GM10248 (cell line): Measurements from ENCODE around the gene HMCN1.

Experiments used
- CTCF ChIA-PET: fragments of 300-600 bp; sonication (Branson Sonifier 250); formaldehyde crosslinking; extraction: SDS; loops from one replicate; lab custom pipeline; 2021; ENCODE audit warnings: antibody characterized with exemption; lab: Yijun Ruan, JAX
- POLR2A ChIA-PET: fragments of 350-650 bp; sonication (Branson Sonifier 250); formaldehyde crosslinking; extraction: SDS; loops from one replicate; lab custom pipeline; 2020; ENCODE audit warnings: antibody characterized with exemption; lab: Yijun Ruan, JAX
- DNase-seq: peaks from one replicate; pipeline ENCODE4 v3.0.0; 2012; ENCODE audit errors: extremely low spot score
- CTCF ChIP-seq: IDR thresholded peaks from 2 replicates; pipeline ENCODE4 v1.5.1; 2012; ENCODE audit warnings: mild to moderate bottlenecking, low read depth; ENCODE audit errors: extremely low read depth, missing control alignments, control extremely low read depth

Gene HMCN1

DNA sequence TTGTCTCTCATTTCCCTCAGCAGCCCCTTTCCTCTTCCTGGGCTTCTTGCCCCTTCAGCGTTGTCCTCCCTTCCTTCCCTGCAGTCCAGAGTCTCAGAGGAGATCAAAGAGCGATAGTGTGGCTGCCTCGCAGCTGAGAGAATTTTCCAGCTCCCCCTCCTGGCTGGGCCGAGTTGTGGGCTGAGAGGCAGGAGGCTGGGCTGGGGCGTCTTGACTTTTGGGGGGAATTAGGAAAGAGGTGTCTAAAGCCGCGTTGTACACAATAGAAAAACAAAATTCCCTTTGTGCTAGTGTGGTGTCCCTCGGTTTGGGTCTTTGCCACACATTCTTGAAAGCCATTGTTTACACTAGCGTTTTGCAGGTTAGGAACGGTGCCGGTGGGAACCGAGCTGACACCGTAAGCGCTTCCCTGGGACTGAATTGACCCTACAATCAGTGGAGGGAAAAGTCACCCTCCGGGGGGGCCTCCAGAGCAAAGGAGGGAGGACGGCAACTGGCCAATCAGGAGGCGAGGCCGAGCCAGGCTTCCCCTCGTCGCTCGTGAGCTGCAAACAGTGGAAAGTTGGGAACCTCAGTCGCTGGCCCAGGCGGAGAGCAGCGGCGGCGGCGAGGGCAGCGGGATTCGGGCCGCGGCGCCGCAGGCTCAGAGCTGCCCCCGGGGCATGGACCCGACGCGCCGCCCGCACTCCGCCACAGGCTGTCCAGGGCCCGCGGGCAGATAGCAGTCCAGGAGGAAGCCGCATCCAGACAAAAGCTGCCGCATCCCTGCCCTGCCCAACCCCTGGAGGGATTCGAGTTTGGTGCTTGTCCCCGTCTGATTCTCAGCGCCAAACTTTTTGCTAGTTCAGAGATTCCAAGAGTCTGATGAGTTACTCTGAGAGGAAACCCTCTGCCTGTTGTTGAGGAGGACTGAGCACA lies at the start of gene HMCN1:
HMCN1 (plus strand) TSS at position 574 of the 918 bp plus-strand sequence. CDS start 389 bp downstream, outside the sequence.
- ChIA-PET CTCF (interaction anchor here (1.2 kb wide), 1 partner anchor 14 kb away, joined by 3 read pairs; no protein-coding TSS in a partner anchor), POLR2A (no interaction called here)
- peak; percentile 18 for TF ChIP-seq CTCF
- no peak for DNase-seq

- DNase-seq = no peak
- CTCF ChIA-PET = no interaction called here
- no peak for TF ChIP-seq CTCF
- POLR2A ChIA-PET = no interaction called here
These were observed 47.1 kb upstream of the HMCN1 start for GRCh38 chr1:185686821-185687778.

DNA sequence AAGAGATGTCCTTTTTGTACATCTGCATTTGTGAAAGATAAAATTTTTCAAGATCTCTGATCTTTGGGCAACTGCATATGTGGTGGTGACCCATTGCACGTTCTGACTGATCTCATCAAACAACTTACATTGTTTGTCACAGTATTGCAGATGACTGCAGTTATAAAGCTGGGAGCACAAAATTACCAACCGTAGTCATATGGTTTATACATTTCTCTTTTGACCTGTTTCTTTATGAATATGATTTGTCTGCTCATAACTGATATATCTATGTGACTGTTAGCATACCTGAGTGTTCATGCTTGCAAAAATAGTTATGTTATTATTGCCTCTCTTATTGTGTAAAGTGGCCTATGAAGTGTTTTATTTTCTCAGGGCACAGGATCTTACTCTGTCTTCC lies 43.7 kb upstream of the HMCN1 start:
- no peak for TF ChIP-seq CTCF
- ChIA-PET POLR2A (no interaction called here), CTCF (interaction anchor here (1.3 to 1.5 kb wide), 2 partner anchors 9 kb away, joined by 4 to 8 read pairs; no protein-coding TSS in a partner anchor)
- no peak for DNase-seq

DNA sequence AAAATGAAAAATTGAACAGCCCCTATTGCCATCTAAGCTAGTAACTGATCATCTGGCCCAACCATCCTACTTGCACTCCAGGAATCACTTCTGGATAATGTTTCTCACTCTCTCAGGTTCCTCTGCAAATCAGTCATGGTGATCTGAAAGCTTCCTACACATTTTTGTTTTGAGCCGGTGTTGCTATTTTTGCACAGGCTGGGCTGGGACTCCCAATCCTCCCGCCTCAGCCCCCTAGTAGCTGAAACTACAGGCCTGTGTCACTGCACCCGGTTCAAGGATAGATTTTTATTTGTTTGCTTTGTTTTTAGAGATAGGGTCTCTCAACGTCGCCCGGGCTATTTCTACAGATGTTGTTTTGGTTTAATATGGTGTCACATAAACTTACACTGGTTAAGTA lies 40.5 kb upstream of the HMCN1 start:
- no peak for DNase-seq
- no peak for TF ChIP-seq CTCF
- ChIA-PET POLR2A (no interaction called here), CTCF (interaction anchor here (1.1 to 1.4 kb wide), 2 partner anchors 9 to 11 kb away, joined by 3 to 4 read pairs; no protein-coding TSS in a partner anchor)

DNA sequence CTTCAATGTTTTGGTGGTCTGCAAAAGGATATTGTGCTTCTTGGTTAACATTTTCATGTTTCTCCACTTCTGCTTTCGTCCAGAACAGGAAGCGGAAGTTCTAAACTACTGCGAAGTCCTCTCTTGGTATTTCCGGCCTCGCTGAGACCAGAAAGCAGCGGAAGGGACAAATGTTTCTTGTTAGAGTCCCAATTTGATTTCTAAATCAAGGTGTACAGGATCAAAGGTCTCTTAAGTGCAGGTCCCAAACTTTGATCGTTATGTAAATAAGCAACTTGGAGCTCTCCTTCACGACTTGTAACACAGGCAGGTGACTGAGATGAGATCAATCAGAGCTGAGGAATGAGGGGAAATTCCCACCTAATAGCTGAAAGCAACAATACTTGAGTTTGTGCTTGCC lies 40.1 kb upstream of the HMCN1 start:
- no peak for TF ChIP-seq CTCF
- ChIA-PET POLR2A (no interaction called here), CTCF (interaction anchor here (0.7 to 1.1 kb wide), 2 partner anchors 10 to 524 kb away, joined by 3 read pairs; no protein-coding TSS in a partner anchor)
- DNase-seq = peak; percentile 32

- DNase-seq = no peak
- ChIA-PET CTCF (interaction anchor here (1.0 to 2.2 kb wide), 3 partner anchors 14 to 525 kb away, joined by 3 to 5 read pairs (median 5); no protein-coding TSS in a partner anchor), POLR2A (no interaction called here)
- no peak for TF ChIP-seq CTCF
These were observed 38.9 kb upstream of the HMCN1 start for GRCh38 chr1:185695299-185695698.
